ENCODE results near the gene ADGRG1. TPM values are rescaled to one million over a fixed set of nuclear protein-coding genes. Genes with fewer than 3 reads are reported as not detected.

ADGRG1 gene
- total RNA-seq, 2 experiments from 2014 or later: 0.93 to 1.0 TPM

DNA sequence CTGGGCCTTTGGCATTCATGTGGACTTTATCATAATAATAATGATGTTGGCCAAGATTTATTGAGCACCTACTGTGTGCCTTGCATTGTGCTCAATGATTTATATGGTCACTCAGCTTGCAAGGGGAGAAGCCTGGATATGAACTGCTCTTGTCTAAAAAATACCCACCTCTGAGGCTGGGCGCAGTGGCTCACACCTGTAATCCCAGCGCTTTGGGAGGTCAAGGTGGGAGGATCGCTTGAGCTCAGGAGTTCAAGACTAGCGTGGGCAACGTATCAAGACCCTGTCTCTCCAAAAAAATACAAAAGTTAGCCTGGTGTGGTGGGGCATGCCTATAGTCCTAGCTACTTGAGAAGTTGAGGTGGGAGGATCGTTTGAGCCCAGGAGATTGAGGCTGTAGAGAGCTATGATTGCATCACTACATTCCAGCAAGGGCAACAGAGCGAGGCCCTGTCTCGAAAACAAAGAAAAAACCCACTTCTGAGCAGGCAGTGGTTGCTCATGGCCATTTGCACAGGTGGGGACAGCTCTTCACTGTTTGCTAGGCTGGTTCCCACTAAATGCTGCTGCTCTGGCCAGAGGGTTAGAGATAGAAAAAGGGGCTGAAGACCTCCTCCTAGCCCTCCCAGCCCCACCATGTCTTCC, 4.3 kb upstream of the ADGRG1 start:
- H3K27me3 Mint-ChIP-seq (ENCODE audit: low read depth): peaks cover 13% of the 10 kb centered on the region
- DNase-seq: no peak
- CTCF ChIA-PET: interaction anchor here (1.4 kb wide), 1 partner anchor 15 kb away, joined by 3 read pairs; no protein-coding TSS in a partner anchor
- H3K9me3 Mint-ChIP-seq: no peaks in the 10 kb centered on the region
- H3K36me3 Mint-ChIP-seq (ENCODE audit: low read depth): no peaks in the 10 kb centered on the region
- H3K27ac Mint-ChIP-seq: no peak overlapping the region
- no peak overlapping the region for H3K4me3 Mint-ChIP-seq
- peaks cover 12% of the 10 kb centered on the region for H3K4me1 Mint-ChIP-seq (ENCODE audit: low read depth)
- intact Hi-C loops (cut with micrococcal nuclease): no loop called here

DNA sequence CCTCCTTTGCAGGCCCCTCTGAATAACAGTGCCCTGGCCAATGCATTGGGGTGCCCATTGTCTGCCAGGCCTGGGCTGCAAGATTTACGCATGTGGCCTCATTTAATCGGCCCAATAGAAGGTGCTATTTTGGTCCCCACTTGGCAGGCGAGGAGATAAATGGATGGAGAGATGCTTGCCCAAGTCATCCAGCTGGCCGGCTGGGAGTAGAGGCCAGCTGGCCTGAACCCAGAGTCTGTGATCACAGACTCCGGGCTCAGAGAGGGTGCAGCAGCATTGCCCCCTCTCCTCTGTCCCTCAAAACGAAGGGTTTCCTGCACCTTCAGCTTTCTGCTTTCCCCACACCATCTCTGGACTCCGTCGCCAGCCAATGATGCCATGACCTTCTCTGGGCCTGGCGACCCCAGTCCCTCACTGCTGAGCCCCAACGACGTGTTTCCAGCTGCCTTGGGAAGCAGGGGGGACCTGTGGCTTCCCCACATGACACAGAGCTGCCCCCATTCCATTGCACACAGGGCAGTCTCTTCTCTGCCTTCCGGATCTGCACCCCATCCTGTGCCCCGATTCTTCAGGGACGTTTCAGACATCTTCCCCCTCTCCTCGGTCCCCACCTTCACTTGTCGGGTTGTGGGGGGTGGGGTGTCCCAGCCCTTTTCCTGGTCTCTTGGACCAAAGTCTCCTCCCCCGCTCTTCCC, 3.5 kb upstream of the ADGRG1 start:
- H3K36me3 Mint-ChIP-seq (ENCODE audit: low read depth): no peaks in the 10 kb centered on the region
- DNase-seq: no peak
- H3K27me3 Mint-ChIP-seq (ENCODE audit: low read depth): peaks cover 19% of the 10 kb centered on the region
- intact Hi-C loops (cut with micrococcal nuclease): no loop called here
- no peak overlapping the region for H3K4me3 Mint-ChIP-seq
- H3K9me3 Mint-ChIP-seq: no peaks in the 10 kb centered on the region
- peaks cover 12% of the 10 kb centered on the region for H3K4me1 Mint-ChIP-seq (ENCODE audit: low read depth)
- CTCF ChIA-PET: no interaction called here
- H3K27ac Mint-ChIP-seq: no peak overlapping the region

DNA sequence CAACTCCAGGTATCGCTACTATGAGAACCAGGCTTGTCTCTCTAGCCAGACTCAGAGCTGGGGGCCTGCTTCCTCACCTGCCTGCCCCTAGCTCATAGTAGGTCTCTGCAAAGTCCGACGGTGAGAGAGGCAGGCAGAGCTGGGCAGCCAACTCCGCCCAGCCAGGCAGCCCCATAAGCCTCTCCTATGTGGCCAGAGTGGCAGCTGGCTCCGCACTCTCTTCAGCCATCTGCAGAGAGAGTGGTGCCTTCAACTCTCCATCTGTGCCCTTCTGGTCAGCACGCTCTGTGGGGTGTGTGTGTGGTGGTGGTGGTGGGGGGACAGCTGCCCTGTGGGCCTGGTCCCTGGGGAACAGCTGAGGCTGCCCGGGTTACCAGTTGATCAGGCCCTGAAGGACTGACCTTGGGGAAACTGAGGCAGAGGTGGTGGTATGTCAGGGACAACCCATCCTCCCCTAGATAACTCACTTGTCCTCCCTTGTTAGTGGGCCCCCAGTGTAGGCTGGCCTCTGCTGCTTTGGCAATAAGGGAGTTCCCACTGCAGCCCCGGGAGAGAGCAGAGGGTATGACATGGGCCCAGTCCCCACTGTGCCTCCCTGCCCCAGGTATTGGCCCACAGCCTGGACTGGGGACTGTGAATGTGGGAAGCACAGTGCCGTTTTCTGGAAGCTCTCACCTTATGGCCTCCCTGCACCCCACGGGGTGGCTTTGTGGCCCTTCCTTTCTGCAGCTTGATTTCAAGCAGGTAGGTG, 1.8 kb upstream of the ADGRG1 start:
- intact Hi-C loops (cut with micrococcal nuclease): no loop called here
- CTCF ChIA-PET: no interaction called here
- Mint-ChIP-seq H3K27me3 (ENCODE audit: low read depth) (peaks cover 29% of the 10 kb centered on the region), H3K36me3 (ENCODE audit: low read depth) (no peaks in the 10 kb centered on the region), H3K9me3 (no peaks in the 10 kb centered on the region), H3K27ac (no peak overlapping the region), H3K4me3 (no peak overlapping the region), H3K4me1 (ENCODE audit: low read depth) (peaks cover 12% of the 10 kb centered on the region)
- DNase-seq: no peak

DNA sequence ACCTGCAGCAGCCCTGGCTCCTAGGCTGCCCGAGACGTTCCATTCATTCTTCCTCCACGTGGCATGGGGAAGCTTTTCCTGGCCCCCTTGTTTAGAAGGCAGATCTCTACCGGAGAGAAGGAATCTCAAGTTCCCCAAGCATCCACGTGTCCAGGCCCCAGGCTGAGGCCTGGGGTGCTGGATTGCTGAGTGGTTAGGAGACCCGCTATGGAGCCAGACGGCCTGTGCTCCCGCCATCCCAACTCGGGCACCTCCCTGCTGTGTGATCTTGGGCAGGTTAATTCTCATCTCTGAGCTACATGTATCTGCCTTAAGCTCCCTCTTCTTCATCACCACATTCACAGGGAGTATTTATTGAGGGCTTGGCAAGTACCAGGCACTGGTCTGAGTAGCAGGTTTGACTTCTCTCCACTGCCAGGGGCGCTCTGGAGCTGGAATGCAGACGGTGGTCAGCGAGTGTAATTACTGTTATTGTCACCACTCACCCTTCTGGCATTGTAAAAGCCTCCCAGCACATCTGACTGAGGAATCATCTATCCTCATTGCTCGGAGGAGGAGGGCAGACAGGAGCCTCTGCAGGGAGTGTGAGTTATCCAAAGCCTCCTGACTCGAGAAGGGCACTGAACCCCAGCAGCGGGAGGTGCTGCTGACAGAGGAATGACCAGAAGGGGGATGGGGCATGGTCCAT, 1.1 kb upstream of the ADGRG1 start:
- no peak overlapping the region for H3K27ac Mint-ChIP-seq
- H3K9me3 Mint-ChIP-seq: no peaks in the 10 kb centered on the region
- no peak overlapping the region for H3K4me3 Mint-ChIP-seq
- CTCF ChIA-PET: interaction anchor here (1.2 kb wide), 1 partner anchor 51 kb away, joined by 4 read pairs; no protein-coding TSS in a partner anchor
- H3K4me1 Mint-ChIP-seq (ENCODE audit: low read depth): peaks cover 12% of the 10 kb centered on the region
- no peak for DNase-seq
- peaks cover 29% of the 10 kb centered on the region for H3K27me3 Mint-ChIP-seq (ENCODE audit: low read depth)
- H3K36me3 Mint-ChIP-seq (ENCODE audit: low read depth): no peaks in the 10 kb centered on the region
- intact Hi-C loops (cut with micrococcal nuclease): no loop called here

DNA sequence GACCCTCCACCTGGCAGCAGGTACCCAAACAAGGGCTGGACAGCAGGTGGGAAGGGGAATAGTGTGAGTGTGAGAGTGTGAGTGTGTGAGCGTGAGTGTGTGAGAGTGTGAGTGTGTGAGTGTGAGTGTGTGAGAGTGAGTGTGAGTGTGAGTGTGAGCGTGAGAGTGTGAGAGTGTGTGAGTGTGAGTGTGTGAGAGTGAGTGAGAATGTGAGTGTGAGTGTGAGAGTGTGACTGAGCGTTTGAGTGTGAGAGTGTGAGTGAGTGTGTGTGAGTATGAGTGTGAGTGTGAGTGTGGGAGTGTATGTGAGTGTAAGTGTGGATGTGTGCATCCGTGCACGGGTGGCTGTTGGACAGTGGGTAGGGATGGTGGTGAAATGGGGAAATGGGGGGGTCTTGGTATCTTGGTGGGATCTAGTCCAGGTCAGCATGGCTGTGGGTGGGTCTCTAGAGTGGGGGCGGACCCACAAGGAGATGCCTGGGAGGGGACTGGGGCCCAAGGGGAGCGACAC, 408 bp downstream of the ADGRG1 start:
- H3K4me3 Mint-ChIP-seq: no peak overlapping the region
- DNase-seq: no peak
- intact Hi-C loops (cut with micrococcal nuclease): loop anchor here (1.0 kb wide), 3 partner anchors 15 to 38 kb away; no protein-coding TSS in a partner anchor
- no peaks in the 10 kb centered on the region for H3K9me3 Mint-ChIP-seq
- CTCF ChIA-PET: interaction anchor here (0.9 to 2.1 kb wide), 5 partner anchors 11 to 52 kb away, joined by 3 to 7 read pairs (median 4); no protein-coding TSS in a partner anchor
- H3K4me1 Mint-ChIP-seq (ENCODE audit: low read depth): peaks cover 12% of the 10 kb centered on the region
- H3K27me3 Mint-ChIP-seq (ENCODE audit: low read depth): peaks cover 29% of the 10 kb centered on the region
- no peaks in the 10 kb centered on the region for H3K36me3 Mint-ChIP-seq (ENCODE audit: low read depth)
- H3K27ac Mint-ChIP-seq: no peak overlapping the region

- no peaks in the 10 kb centered on the region for H3K36me3 Mint-ChIP-seq (ENCODE audit: low read depth)
- H3K27me3 Mint-ChIP-seq (ENCODE audit: low read depth): peaks cover 29% of the 10 kb centered on the region
- H3K4me3 Mint-ChIP-seq: no peak overlapping the region
- H3K4me1 Mint-ChIP-seq (ENCODE audit: low read depth): peaks cover 12% of the 10 kb centered on the region
- CTCF ChIA-PET: interaction anchor here (0.6 to 2.1 kb wide), 4 partner anchors 19 to 48 kb away, joined by 4 to 7 read pairs (median 5); no protein-coding TSS in a partner anchor
- no peak for DNase-seq
- H3K9me3 Mint-ChIP-seq: no peaks in the 10 kb centered on the region
- no peak overlapping the region for H3K27ac Mint-ChIP-seq
- intact Hi-C loops (cut with micrococcal nuclease): no loop called here
These were observed 1.3 kb downstream of the ADGRG1 start for GRCh38 chr16:57629516-57630406.

- no peaks in the 10 kb centered on the region for H3K36me3 Mint-ChIP-seq (ENCODE audit: low read depth)
- H3K9me3 Mint-ChIP-seq: no peaks in the 10 kb centered on the region
- peaks cover 12% of the 10 kb centered on the region for H3K4me1 Mint-ChIP-seq (ENCODE audit: low read depth)
- CTCF ChIA-PET: interaction anchor here (0.6 to 2.1 kb wide), 3 partner anchors 19 to 49 kb away, joined by 4 to 5 read pairs (median 5); no protein-coding TSS in a partner anchor
- no peak overlapping the region for H3K27ac Mint-ChIP-seq
- no peak for DNase-seq
- no peak overlapping the region for H3K4me3 Mint-ChIP-seq
- intact Hi-C loops (cut with micrococcal nuclease): no loop called here
- peaks cover 29% of the 10 kb centered on the region for H3K27me3 Mint-ChIP-seq (ENCODE audit: low read depth)
These were observed 2.0 kb downstream of the ADGRG1 start for GRCh38 chr16:57630407-57630797.

DNA sequence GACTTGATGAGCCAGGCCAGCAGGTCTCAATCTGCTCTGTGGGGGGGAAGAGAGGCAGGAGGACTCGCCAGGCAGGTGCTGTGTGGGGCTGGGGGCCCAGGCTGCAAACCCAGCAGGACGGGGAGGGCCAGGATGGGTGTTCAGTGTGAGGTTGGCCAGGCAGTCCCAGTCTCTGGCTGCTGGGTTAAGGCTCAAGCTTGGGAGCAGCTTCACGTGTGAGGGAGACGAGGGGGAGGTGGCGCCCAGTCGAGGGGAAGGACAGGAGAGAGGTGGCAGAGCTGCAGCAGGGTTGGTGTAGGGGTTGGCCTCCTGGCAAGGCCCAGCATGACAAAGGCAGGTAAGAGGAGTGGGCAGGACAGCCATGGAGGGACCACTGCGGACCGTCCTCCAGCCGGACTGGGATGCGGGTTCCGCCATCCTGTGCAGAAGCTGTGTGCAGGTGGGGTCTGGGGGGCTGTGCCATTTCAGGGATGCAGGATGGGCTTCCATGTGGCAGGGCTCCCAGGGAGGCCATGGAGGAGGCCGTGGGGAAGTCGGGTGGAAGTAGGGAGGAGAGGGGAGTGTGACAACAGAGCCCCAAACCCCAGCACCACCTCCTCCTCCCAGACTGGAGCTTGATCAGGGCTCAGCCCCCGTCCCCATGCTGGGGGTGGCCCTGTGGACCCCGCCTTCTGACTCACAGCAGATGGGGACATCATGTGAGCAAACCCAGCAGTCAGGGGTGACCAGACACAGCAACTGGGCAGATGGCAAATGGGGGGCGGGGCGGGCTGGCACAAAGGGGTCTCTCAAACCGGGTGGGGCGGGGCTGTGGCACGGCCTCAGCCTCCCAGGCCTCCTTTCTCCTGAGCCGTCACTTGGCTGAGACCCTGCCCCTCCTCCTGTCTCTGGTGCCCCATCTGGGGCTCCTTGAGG, 2.8 kb downstream of the ADGRG1 start:
- intact Hi-C loops (cut with micrococcal nuclease): no loop called here
- H3K9me3 Mint-ChIP-seq: no peaks in the 10 kb centered on the region
- CTCF ChIA-PET: interaction anchor here (0.6 to 1.5 kb wide), 2 partner anchors 19 to 50 kb away, joined by 4 to 5 read pairs; no protein-coding TSS in a partner anchor
- H3K27me3 Mint-ChIP-seq (ENCODE audit: low read depth): peaks cover 29% of the 10 kb centered on the region
- H3K4me1 Mint-ChIP-seq (ENCODE audit: low read depth): peaks cover 12% of the 10 kb centered on the region
- H3K36me3 Mint-ChIP-seq (ENCODE audit: low read depth): no peaks in the 10 kb centered on the region
- DNase-seq: no peak
- H3K4me3 Mint-ChIP-seq: no peak overlapping the region
- H3K27ac Mint-ChIP-seq: no peak overlapping the region

- H3K4me1 Mint-ChIP-seq (ENCODE audit: low read depth): peaks cover 12% of the 10 kb centered on the region
- CTCF ChIA-PET: interaction anchor here (0.8 to 10.0 kb wide), 2 partner anchors 16 to 33 kb away, joined by 4 to 63 read pairs; no protein-coding TSS in a partner anchor
- no peaks in the 10 kb centered on the region for H3K9me3 Mint-ChIP-seq
- DNase-seq: no peak
- no peak overlapping the region for H3K4me3 Mint-ChIP-seq
- H3K36me3 Mint-ChIP-seq (ENCODE audit: low read depth): no peaks in the 10 kb centered on the region
- peaks cover 27% of the 10 kb centered on the region for H3K27me3 Mint-ChIP-seq (ENCODE audit: low read depth)
- intact Hi-C loops (cut with micrococcal nuclease): no loop called here
- no peak overlapping the region for H3K27ac Mint-ChIP-seq
These were observed 4.1 kb downstream of the ADGRG1 start for GRCh38 chr16:57632568-57632967.

GRCh38 chr16:57633383-57634064, 5.1 kb downstream of the ADGRG1 start:
- no peak for DNase-seq
- Mint-ChIP-seq H3K9me3 (no peaks in the 10 kb centered on the region), H3K36me3 (ENCODE audit: low read depth) (no peaks in the 10 kb centered on the region), H3K4me3 (no peak overlapping the region), H3K4me1 (ENCODE audit: low read depth) (peaks cover 6% of the 10 kb centered on the region), H3K27me3 (ENCODE audit: low read depth) (peaks cover 27% of the 10 kb centered on the region), H3K27ac (no peak overlapping the region)
- CTCF ChIA-PET: interaction anchor here (0.8 to 10.0 kb wide), 2 partner anchors 15 to 34 kb away, joined by 4 to 63 read pairs; no protein-coding TSS in a partner anchor
- intact Hi-C loops (cut with micrococcal nuclease): no loop called here
